HEK293 (cell line): ENCODE data around the gene AGAP1.

ENCODE experiments used
- CTCF ChIA-PET: fragments of 350-600 bp; formaldehyde crosslinking; extraction: SDS; loops from one replicate; lab custom pipeline; 2021; ENCODE audit warnings: antibody characterized with exemption; lab: Yijun Ruan, JAX
- POLR2A ChIA-PET: fragments of 300-600 bp; formaldehyde crosslinking; extraction: SDS; loops from one replicate; lab custom pipeline; 2020; ENCODE audit warnings: antibody characterized with exemption, inconsistent platforms; lab: Yijun Ruan, JAX
- H3K27ac ChIP-seq: fragments of 200-500 bp; sonication (Bioruptor generic); 2 replicates; pipeline ENCODE4 v1.5.1; 2014; ENCODE audit warnings: low read depth, low read length, control low read depth, inconsistent platforms; ENCODE audit errors: extremely low read depth
- H3K36me3 ChIP-seq, 2 experiments: fragments of 200-500 bp in 1 of 2; sonication (Bioruptor generic) in 1 of 2; 1 replicate in 1 of 2; 2 replicates in 1 of 2; pipeline ENCODE4 v1.5.1; 2014 to 2017; ENCODE audit warnings: inconsistent platforms in 2 of 2, low read length in 2 of 2; ENCODE audit not compliant: control insufficient read depth in 2 of 2, insufficient read depth in 1 of 2
- H3K4me1 ChIP-seq: fragments of 200-500 bp; sonication (Bioruptor generic); 2 replicates; pipeline ENCODE4 v1.5.1; 2014; ENCODE audit warnings: mild to moderate bottlenecking, low read length, inconsistent platforms; ENCODE audit not compliant: control insufficient read depth, insufficient read depth
- H3K4me3 ChIP-seq: 2 replicates; pipeline ENCODE4 v1.5.1; 2011; ENCODE audit warnings: low read depth, mild to moderate bottlenecking, control low read depth, low read length, moderate library complexity
- H3K9me3 ChIP-seq: fragments of 200-500 bp; sonication (Bioruptor generic); 2 replicates; pipeline ENCODE4 v1.5.1; 2014; ENCODE audit warnings: low read depth, low read length, inconsistent platforms; ENCODE audit not compliant: control insufficient read depth, insufficient read depth
- BCL11A ChIP-seq: fragments of 450-650 bp; formaldehyde crosslinking; IDR thresholded peaks from 2 replicates; pipeline ENCODE4 v1.5.1; 2016; ENCODE audit warnings: low read depth, missing biosample characterization, missing genetic modification characterization
- OSR2 ChIP-seq: fragments of 450-650 bp; formaldehyde crosslinking; IDR thresholded peaks from 2 replicates; pipeline ENCODE4 v1.5.1; 2016; ENCODE audit warnings: missing biosample characterization, missing genetic modification characterization
- TSHZ1 ChIP-seq: fragments of 450-650 bp; formaldehyde crosslinking; IDR thresholded peaks from 2 replicates; pipeline ENCODE4 v1.5.1; 2016; ENCODE audit warnings: missing biosample characterization, missing genetic modification characterization, borderline replicate concordance
- ZBTB17 ChIP-seq: fragments of 450-650 bp; formaldehyde crosslinking; IDR thresholded peaks from 2 replicates; pipeline ENCODE4 v1.5.1; 2016; ENCODE audit warnings: missing biosample characterization, missing genetic modification characterization
- ZEB2 ChIP-seq: fragments of 450-650 bp; formaldehyde crosslinking; IDR thresholded peaks from 2 replicates; pipeline ENCODE4 v1.5.1; 2016; ENCODE audit warnings: missing biosample characterization, missing genetic modification characterization
- ZNF140 ChIP-seq: fragments of 450-650 bp; formaldehyde crosslinking; IDR thresholded peaks from 2 replicates; pipeline ENCODE4 v1.5.1; 2016; ENCODE audit warnings: missing biosample characterization, missing genetic modification characterization
- ZNF157 ChIP-seq: fragments of 450-650 bp; formaldehyde crosslinking; IDR thresholded peaks from 2 replicates; pipeline ENCODE4 v1.5.1; 2016; ENCODE audit warnings: missing biosample characterization, missing genetic modification characterization
- ZNF211 ChIP-seq: fragments of 450-650 bp; formaldehyde crosslinking; IDR thresholded peaks from 2 replicates; pipeline ENCODE4 v1.5.1; 2016; ENCODE audit warnings: low read depth, missing biosample characterization, missing genetic modification characterization
- ZNF223 ChIP-seq: fragments of 450-650 bp; formaldehyde crosslinking; IDR thresholded peaks from 2 replicates; pipeline ENCODE4 v1.5.1; 2016; ENCODE audit warnings: missing biosample characterization, missing genetic modification characterization
- ZNF26 ChIP-seq: fragments of 450-650 bp; formaldehyde crosslinking; IDR thresholded peaks from 2 replicates; pipeline ENCODE4 v1.5.1; 2016; ENCODE audit warnings: missing biosample characterization, missing genetic modification characterization
- ZNF302 ChIP-seq: fragments of 450-650 bp; formaldehyde crosslinking; IDR thresholded peaks from 2 replicates; pipeline ENCODE4 v1.5.1; 2016; ENCODE audit warnings: missing biosample characterization, missing genetic modification characterization, low read depth
- ZNF311 ChIP-seq: fragments of 450-650 bp; formaldehyde crosslinking; IDR thresholded peaks from 2 replicates; pipeline ENCODE4 v1.5.1; 2017; ENCODE audit warnings: missing biosample characterization, missing genetic modification characterization, borderline replicate concordance
- ZNF341 ChIP-seq: fragments of 450-650 bp; formaldehyde crosslinking; IDR thresholded peaks from 2 replicates; pipeline ENCODE4; 2016; ENCODE audit warnings: low read depth, missing biosample characterization, missing genetic modification characterization
- ZNF449 ChIP-seq: fragments of 450-650 bp; formaldehyde crosslinking; IDR thresholded peaks from 2 replicates; pipeline ENCODE4 v1.5.1; 2017; ENCODE audit warnings: missing biosample characterization, mild to moderate bottlenecking, missing genetic modification characterization, moderate library complexity
- ZNF48 ChIP-seq: fragments of 450-650 bp; formaldehyde crosslinking; IDR thresholded peaks from 2 replicates; pipeline ENCODE4 v1.5.1; 2016; ENCODE audit warnings: missing biosample characterization, missing genetic modification characterization
- ZNF510 ChIP-seq: fragments of 450-650 bp; formaldehyde crosslinking; IDR thresholded peaks from 2 replicates; pipeline ENCODE4 v1.5.1; 2018; ENCODE audit warnings: mild to moderate bottlenecking, missing genetic modification characterization, missing biosample characterization; ENCODE audit not compliant: insufficient replicate concordance
- ZNF629 ChIP-seq: fragments of 450-650 bp; formaldehyde crosslinking; IDR thresholded peaks from 2 replicates; pipeline ENCODE4 v1.5.1; 2017; ENCODE audit warnings: missing biosample characterization, missing genetic modification characterization
- ZNF837 ChIP-seq: fragments of 450-650 bp; formaldehyde crosslinking; IDR thresholded peaks from 2 replicates; pipeline ENCODE4 v1.5.1; 2016; ENCODE audit warnings: missing biosample characterization, missing genetic modification characterization
- ZSCAN16 ChIP-seq: fragments of 450-650 bp; formaldehyde crosslinking; IDR thresholded peaks from 2 replicates; pipeline ENCODE4 v1.5.1; 2016; ENCODE audit warnings: missing biosample characterization, missing genetic modification characterization
- TF ChIP-seq, protein P1 (sequence below): fragments of 450-650 bp; formaldehyde crosslinking; IDR thresholded peaks from 2 replicates; pipeline ENCODE4 v1.5.1; 2016; ENCODE audit warnings: missing biosample characterization, missing genetic modification characterization

The AGAP1 gene

GRCh38 chr2:236093134-236093533, 599.3 kb downstream of the AGAP1 start (continued):
- TF ChIP-seq TSHZ1 (no peak), ZNF311 (no peak), BCL11A (tag by site-specific recombination) (no peak), ZNF341 (tag by site-specific recombination) (no peak), ZBTB17 (tag by site-specific recombination) (no peak), ZNF48 (tag by site-specific recombination) (no peak), ZNF223 (tag by site-specific recombination) (no peak)

- H3K4me3 ChIP-seq, result no peak overlapping the region
- H3K36me3 ChIP-seq, result no peaks in the 10 kb centered on the region
- H3K4me1 ChIP-seq, result no peaks in the 10 kb centered on the region
- POLR2A ChIA-PET, result no interaction called here
- H3K27ac ChIP-seq, result no peak overlapping the region
- TF ChIP-seq ZNF629 (tag by site-specific recombination), result no peak
- no peak for TF ChIP-seq ZNF140 (tag by site-specific recombination)
- no peak for TF ChIP-seq ZNF510 (tag by site-specific recombination)
- TF ChIP-seq, all 188 proteins: peak for 0
- H3K9me3 ChIP-seq, result no peaks in the 10 kb centered on the region
- CTCF ChIA-PET, result no interaction called here
These were observed 601.7 kb downstream of the AGAP1 start for GRCh38 chr2:236095504-236095903.

GRCh38 chr2:236101311-236101950, 607.6 kb downstream of the AGAP1 start:
- H3K4me1 ChIP-seq, result no peaks in the 10 kb centered on the region
- no peaks in the 10 kb centered on the region for H3K9me3 ChIP-seq
- no peaks in the 10 kb centered on the region for H3K36me3 ChIP-seq
- CTCF ChIA-PET, result no interaction called here
- no peak overlapping the region for H3K4me3 ChIP-seq
- no peak overlapping the region for H3K27ac ChIP-seq
- POLR2A ChIA-PET, result no interaction called here
- no peak for TF ChIP-seq ZNF26 (tag by site-specific recombination)
- no peak for TF ChIP-seq ZNF157 (tag by site-specific recombination)
- no peak for TF ChIP-seq ZNF211 (tag by site-specific recombination)
- no peak for TF ChIP-seq ZSCAN16
- TF ChIP-seq ZNF449, result no peak
- no peak for TF ChIP-seq ZNF341 (tag by site-specific recombination)
- TF ChIP-seq OSR2 (tag by site-specific recombination), result no peak
- TF ChIP-seq ZNF629 (tag by site-specific recombination), result no peak
- TF ChIP-seq, protein P1, sequence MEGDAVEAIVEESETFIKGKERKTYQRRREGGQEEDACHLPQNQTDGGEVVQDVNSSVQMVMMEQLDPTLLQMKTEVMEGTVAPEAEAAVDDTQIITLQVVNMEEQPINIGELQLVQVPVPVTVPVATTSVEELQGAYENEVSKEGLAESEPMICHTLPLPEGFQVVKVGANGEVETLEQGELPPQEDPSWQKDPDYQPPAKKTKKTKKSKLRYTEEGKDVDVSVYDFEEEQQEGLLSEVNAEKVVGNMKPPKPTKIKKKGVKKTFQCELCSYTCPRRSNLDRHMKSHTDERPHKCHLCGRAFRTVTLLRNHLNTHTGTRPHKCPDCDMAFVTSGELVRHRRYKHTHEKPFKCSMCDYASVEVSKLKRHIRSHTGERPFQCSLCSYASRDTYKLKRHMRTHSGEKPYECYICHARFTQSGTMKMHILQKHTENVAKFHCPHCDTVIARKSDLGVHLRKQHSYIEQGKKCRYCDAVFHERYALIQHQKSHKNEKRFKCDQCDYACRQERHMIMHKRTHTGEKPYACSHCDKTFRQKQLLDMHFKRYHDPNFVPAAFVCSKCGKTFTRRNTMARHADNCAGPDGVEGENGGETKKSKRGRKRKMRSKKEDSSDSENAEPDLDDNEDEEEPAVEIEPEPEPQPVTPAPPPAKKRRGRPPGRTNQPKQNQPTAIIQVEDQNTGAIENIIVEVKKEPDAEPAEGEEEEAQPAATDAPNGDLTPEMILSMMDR (tag by site-specific recombination), result no peak
- TF ChIP-seq ZNF302 (tag by site-specific recombination), result no peak
- no peak for TF ChIP-seq BCL11A (tag by site-specific recombination)
- TF ChIP-seq ZEB2 (tag by site-specific recombination), result no peak
- TF ChIP-seq ZNF837 (tag by site-specific recombination), result no peak
